Measurements from ENCODE around the gene SMOC2. TPM values are rescaled to one million over a fixed set of nuclear protein-coding genes. Genes with fewer than 3 reads are reported as not detected.

Gene SMOC2
- total RNA-seq, 2 experiments from 2014 or later = not detected

DNA sequence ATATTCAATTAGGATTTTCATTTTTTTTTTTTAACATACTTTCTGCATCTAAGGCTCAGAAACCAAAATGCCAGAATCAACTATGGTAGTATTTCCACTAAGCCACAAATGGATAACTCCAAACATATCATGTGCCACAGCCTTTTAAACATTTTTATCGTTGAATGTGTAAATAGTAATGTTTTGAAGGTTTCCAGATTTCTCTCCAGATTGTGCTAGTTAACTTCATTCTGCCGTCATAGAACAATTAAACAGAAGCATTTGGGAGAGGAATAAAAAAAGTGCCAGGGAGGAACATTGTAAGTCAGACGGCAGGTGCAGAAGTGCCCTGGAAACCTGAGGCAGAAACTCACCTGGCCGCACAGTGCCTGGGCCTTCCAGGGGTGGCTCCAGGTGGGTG, 23.6 kb downstream of the SMOC2 start:
- Mint-ChIP-seq H3K36me3 (ENCODE audit: low read depth) (no peaks in the 10 kb centered on the region), H3K27ac (no peak overlapping the region), H3K27me3 (no peaks in the 10 kb centered on the region), H3K4me1 (no peaks in the 10 kb centered on the region), H3K4me3 (no peak overlapping the region), H3K9me3 (no peaks in the 10 kb centered on the region)
- POLR2A ChIA-PET = no interaction called here
- CTCF ChIA-PET = no interaction called here
- DNase-seq = no peak

DNA sequence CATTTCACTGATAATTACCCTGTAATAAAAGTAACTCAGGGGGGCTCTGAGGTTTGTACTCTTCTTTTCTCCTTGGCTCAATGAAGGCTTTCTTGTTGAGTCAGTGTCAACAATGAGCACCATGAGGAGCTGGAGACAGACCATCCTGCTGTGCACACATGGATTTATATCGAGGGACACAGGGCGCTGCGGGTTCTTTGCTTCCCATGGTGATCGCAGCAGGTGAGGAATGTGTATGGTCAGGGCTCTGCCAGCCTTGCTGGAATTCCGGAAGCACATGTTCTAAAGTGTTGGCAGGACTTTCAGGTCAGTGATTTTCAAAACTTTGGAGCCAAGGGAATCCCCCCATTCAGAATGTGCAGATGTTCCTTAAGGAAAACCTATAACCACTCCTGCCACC, 27.1 kb downstream of the SMOC2 start:
- no peaks in the 10 kb centered on the region for H3K27me3 Mint-ChIP-seq
- no peaks in the 10 kb centered on the region for H3K4me1 Mint-ChIP-seq
- H3K4me3 Mint-ChIP-seq = no peak overlapping the region
- H3K27ac Mint-ChIP-seq = no peak overlapping the region
- no peaks in the 10 kb centered on the region for H3K36me3 Mint-ChIP-seq (ENCODE audit: low read depth)
- ChIA-PET CTCF (no interaction called here), POLR2A (no interaction called here)
- H3K9me3 Mint-ChIP-seq = no peaks in the 10 kb centered on the region
- no peak for DNase-seq

DNA sequence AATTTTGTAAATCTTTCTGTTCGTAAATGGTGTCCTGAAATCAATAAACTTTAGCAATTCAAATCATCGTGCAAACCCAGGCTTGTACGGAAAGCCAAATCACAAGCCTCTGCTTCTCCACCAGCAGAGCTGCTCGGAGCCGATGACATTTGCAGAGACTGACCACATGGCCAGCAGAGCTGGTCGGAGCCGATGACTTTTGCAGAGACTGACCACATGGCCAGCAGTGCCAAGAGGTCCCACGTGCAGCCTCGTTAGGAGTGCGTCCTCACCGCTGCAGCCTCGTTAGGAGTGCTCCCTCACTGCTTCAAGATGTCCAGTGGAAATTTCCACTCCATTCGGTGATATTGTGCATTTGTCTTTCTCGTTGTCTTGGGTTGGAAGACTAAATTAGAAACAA, 28.5 kb downstream of the SMOC2 start:
- Mint-ChIP-seq H3K9me3 (no peaks in the 10 kb centered on the region), H3K36me3 (ENCODE audit: low read depth) (no peaks in the 10 kb centered on the region), H3K4me3 (no peak overlapping the region), H3K27me3 (no peaks in the 10 kb centered on the region), H3K27ac (no peak overlapping the region), H3K4me1 (no peaks in the 10 kb centered on the region)
- DNase-seq = no peak
- CTCF ChIA-PET = no interaction called here
- POLR2A ChIA-PET = no interaction called here

DNA sequence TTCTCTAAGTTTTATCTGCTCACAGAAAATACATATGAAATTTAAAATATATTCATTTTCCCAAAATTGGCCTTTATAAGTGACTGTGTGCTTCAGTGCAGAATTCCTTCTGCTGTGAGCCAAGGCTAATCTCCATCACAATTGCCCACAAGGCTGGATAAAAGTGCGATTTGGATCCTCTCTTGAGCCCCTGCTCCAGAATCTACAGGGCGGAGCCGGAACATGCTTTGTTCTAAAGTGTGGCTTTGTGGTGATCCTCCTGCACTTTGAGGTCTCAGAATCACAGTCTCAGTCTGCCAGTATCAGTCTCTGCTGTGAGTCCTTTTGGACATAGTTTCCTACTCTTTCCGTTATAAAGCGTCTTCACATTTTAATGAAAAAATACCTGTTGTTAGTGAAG, 28.9 kb downstream of the SMOC2 start:
- DNase-seq = no peak
- Mint-ChIP-seq H3K27ac (no peak overlapping the region), H3K9me3 (no peaks in the 10 kb centered on the region), H3K4me1 (no peaks in the 10 kb centered on the region), H3K27me3 (no peaks in the 10 kb centered on the region), H3K4me3 (no peak overlapping the region), H3K36me3 (ENCODE audit: low read depth) (no peaks in the 10 kb centered on the region)
- ChIA-PET CTCF (no interaction called here), POLR2A (no interaction called here)

DNA sequence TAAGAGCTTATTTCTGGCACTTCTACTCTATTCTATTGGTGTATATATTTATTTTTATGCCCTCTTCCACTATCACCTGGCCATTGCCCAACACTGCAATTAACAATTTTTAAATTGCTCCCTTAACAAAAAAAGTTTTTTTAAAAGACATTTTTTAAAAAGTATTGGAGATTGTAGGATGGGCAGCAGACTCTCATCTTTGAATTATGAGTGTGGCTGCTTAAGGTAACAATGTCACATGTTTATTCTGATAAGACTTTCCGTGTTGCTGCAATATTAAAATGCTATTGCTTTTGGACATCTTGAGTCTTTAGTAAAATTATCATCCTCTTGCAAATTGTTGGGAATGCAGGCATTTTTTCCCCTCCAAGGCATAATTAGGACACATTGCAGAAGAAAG, 31.4 kb downstream of the SMOC2 start:
- ChIA-PET CTCF (no interaction called here), POLR2A (no interaction called here)
- Mint-ChIP-seq H3K9me3 (no peaks in the 10 kb centered on the region), H3K4me1 (no peaks in the 10 kb centered on the region), H3K27ac (no peak overlapping the region), H3K4me3 (no peak overlapping the region), H3K27me3 (no peaks in the 10 kb centered on the region), H3K36me3 (ENCODE audit: low read depth) (no peaks in the 10 kb centered on the region)
- no peak for DNase-seq

DNA sequence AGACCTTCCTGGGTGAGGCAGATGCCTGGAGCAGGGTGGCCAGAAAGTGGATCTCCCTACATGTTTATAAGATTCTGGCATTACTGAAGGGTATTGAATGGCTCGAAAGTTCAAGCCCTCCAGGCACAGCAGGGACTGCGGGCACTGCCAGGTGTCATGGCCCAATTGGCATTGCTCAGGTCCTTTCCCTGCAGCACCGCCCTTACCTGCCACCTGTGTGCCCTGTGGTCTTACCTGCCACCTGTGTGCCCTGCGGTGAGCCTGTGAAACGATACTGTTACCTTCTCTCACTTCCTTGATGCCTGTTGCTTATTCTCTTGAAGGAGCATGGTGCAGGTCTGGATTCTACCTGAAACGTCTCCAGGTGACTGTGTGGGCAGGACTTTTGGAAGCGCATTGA, 32.2 kb downstream of the SMOC2 start:
- no peaks in the 10 kb centered on the region for H3K27me3 Mint-ChIP-seq
- DNase-seq = no peak
- no peak overlapping the region for H3K4me3 Mint-ChIP-seq
- H3K27ac Mint-ChIP-seq = no peak overlapping the region
- CTCF ChIA-PET = no interaction called here
- POLR2A ChIA-PET = no interaction called here
- no peaks in the 10 kb centered on the region for H3K36me3 Mint-ChIP-seq (ENCODE audit: low read depth)
- H3K4me1 Mint-ChIP-seq = no peaks in the 10 kb centered on the region
- H3K9me3 Mint-ChIP-seq = no peaks in the 10 kb centered on the region

DNA sequence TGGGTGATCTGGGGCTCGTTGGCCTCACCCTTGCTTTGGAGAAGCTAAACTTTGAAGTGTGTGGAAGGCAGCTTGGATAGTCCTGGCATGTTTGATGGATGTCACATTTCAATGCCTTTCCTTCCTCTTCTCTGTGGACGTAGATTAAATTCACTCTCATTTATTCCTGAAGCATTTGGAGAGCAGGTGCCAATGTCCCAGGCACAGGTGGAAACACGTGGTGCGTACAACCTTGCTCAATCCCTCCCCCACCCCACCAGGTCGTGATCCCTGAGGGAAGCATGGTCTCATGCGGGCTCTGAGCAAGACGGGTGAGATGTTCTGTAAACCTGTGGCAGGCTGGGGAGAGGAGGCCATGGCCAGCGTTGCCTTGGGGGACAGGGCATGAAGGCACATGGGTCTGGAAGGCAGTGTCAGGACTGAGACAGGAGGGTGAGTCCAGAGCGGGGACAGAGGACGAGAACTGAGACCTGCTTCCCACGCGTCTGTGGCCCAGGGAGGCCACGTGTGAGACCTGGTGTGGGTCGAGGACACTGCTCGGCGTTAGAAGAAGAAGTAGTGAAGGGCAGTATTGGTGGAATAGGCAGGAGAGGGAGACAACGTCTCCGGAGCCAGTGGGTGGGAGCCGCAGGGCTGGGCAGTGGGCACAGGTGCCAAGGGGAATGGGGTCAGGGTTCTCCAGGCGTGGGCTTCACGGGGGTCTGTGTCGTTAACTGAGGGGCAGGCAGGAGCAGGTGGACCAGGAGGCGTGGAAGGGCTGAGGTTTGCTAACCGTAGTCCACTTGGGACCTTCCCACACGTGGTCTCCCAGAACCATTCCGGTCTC, 34.4 kb downstream of the SMOC2 start:
- DNase-seq = no peak
- POLR2A ChIA-PET = no interaction called here
- Mint-ChIP-seq H3K4me1 (no peaks in the 10 kb centered on the region), H3K27me3 (no peaks in the 10 kb centered on the region), H3K27ac (no peak overlapping the region), H3K36me3 (ENCODE audit: low read depth) (no peaks in the 10 kb centered on the region), H3K9me3 (no peaks in the 10 kb centered on the region), H3K4me3 (no peak overlapping the region)
- CTCF ChIA-PET = no interaction called here

DNA sequence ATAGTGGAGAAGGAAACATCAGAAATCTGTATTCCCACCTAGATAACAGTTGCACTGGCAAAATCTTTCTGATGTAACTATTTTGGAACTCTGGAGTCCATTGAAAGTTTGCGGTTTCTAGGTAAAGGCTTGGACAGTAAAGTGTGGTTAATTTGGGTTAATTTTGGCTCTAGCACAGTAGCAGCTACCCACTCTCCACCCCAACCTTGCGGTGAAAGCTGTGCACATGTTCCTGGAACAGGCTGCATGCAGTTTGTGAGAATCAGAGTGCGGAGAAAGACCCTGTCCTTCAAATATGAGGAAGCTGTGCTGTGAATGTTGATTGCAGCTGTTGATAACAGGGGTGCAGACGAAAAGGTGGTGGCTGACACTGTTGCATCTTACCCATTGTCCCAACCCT, 38.4 kb downstream of the SMOC2 start:
- H3K4me3 Mint-ChIP-seq = no peak overlapping the region
- H3K27ac Mint-ChIP-seq = no peak overlapping the region
- POLR2A ChIA-PET = no interaction called here
- H3K4me1 Mint-ChIP-seq = no peaks in the 10 kb centered on the region
- peaks cover 4% of the 10 kb centered on the region for H3K27me3 Mint-ChIP-seq
- DNase-seq = no peak
- CTCF ChIA-PET = no interaction called here
- no peaks in the 10 kb centered on the region for H3K36me3 Mint-ChIP-seq (ENCODE audit: low read depth)
- H3K9me3 Mint-ChIP-seq = no peaks in the 10 kb centered on the region

DNA sequence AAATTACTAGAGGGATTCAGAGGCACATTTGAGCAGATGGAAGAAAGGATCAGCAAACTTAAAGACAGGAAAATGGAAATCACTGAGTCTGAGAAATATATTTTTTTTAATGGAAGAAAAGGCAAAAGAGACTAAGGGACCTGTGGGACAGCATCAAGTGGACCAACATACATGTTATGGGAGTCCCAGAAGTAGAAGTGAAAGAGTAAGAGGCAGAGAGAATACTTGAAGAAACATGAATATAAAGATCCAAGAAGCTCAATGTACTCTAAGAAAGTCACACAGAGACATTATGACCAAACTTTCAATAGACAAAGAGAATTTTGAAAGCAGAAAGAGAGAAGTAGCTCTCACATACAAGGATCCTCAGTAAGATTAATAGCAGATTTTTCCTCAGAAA, 39.5 kb downstream of the SMOC2 start:
- DNase-seq = no peak
- H3K4me3 Mint-ChIP-seq = no peak overlapping the region
- ChIA-PET POLR2A (no interaction called here), CTCF (no interaction called here)
- peaks cover 4% of the 10 kb centered on the region for H3K27me3 Mint-ChIP-seq
- no peak overlapping the region for H3K27ac Mint-ChIP-seq
- H3K9me3 Mint-ChIP-seq = no peaks in the 10 kb centered on the region
- H3K4me1 Mint-ChIP-seq = no peaks in the 10 kb centered on the region
- no peaks in the 10 kb centered on the region for H3K36me3 Mint-ChIP-seq (ENCODE audit: low read depth)

DNA sequence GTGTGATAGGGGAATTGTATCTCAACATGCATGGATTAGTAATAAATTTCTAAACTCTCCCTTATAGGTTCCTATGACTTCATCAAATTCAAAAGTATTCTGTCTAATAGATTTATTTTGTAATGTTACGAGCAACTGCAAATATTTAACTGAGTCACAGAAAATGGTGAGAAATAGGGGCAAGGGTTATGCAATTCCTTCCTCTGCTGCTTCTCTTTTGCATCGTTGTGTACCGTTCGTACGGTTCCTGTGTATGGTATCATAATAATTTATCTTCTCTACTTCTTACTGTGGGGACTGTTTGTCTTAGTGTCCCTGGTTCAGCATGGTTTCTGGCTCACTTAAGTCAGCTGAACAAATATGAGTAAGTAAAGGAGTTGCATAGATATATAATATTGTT, 44.8 kb downstream of the SMOC2 start:
- no peaks in the 10 kb centered on the region for H3K4me1 Mint-ChIP-seq

DNA sequence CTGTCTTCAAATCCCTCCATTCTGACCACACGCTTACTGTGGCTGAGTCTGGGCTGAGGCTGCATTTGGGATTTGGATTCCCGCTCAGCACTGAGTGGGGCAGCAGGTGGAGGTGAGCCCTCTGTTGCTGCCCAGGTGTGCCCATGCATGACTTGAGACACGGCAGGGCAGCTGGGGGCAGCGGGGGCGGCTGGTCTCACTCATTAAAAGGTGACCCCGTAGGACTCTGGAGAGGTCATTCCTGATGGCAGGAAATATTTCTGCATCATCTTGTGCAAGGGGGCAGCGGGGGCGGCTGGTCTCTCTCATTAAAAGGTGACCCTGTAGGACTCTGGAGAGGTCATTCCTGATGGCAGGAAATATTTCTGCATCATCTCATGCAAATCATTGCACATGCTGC, 49.8 kb downstream of the SMOC2 start:
- Mint-ChIP-seq H3K36me3 (ENCODE audit: low read depth) (no peaks in the 10 kb centered on the region), H3K9me3 (no peaks in the 10 kb centered on the region), H3K27ac (no peak overlapping the region), H3K4me1 (no peaks in the 10 kb centered on the region), H3K27me3 (peaks cover 2% of the 10 kb centered on the region), H3K4me3 (no peak overlapping the region)
- CTCF ChIA-PET = no interaction called here
- DNase-seq = no peak
- POLR2A ChIA-PET = no interaction called here

More for the DNA sequence above, 44.8 kb downstream of the SMOC2 start:
- Mint-ChIP-seq H3K4me3 (no peak overlapping the region), H3K27me3 (peaks cover 6% of the 10 kb centered on the region), H3K36me3 (ENCODE audit: low read depth) (no peaks in the 10 kb centered on the region), H3K9me3 (no peaks in the 10 kb centered on the region), H3K27ac (no peak overlapping the region)
- ChIA-PET CTCF (no interaction called here), POLR2A (no interaction called here)
- DNase-seq = no peak

DNA sequence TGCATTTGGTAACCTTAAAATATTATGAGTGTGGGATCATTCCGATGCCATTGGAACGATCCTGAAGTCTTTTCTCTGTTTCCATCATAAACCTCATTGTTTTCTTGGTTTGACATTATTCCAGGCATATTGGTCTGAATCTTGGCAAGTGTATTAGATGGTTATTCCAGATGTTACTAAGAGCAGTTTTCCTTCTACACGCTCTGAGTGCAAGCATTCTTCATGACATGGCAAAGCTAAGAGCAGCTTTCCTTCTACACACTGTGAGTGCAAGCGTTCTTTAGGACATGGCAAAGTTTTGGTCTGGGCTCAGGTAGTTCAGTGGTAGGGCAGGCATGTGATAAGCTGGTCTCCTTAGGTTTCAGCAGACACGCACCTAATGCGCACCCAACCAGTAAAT, 53.0 kb downstream of the SMOC2 start:
- Mint-ChIP-seq H3K27me3 (no peaks in the 10 kb centered on the region), H3K9me3 (no peaks in the 10 kb centered on the region), H3K4me1 (no peaks in the 10 kb centered on the region), H3K36me3 (ENCODE audit: low read depth) (no peaks in the 10 kb centered on the region), H3K27ac (no peak overlapping the region), H3K4me3 (no peak overlapping the region)
- POLR2A ChIA-PET = no interaction called here
- CTCF ChIA-PET = no interaction called here
- no peak for DNase-seq

DNA sequence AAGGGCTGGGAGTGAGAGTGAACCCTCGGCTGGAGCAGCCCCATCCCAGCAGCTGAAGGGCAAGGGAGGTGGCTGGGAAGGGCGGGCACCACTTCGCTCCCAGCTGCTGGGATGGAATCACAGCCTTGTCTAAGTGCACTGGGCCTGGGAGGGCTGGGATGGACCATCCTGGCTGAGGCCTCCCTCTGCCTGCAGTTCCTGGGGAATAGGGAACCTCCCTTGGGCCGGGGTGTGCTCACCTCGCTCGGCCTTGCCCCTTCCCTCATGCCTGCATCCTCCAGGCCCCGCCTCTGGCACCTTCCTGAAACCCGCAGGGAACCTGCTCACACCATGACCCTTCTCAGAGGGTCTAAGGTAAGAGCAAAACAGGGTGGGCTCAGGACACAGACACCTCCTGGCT, 53.7 kb downstream of the SMOC2 start:
- Mint-ChIP-seq H3K4me3 (no peak overlapping the region), H3K36me3 (ENCODE audit: low read depth) (no peaks in the 10 kb centered on the region), H3K9me3 (no peaks in the 10 kb centered on the region), H3K27ac (no peak overlapping the region), H3K27me3 (no peaks in the 10 kb centered on the region), H3K4me1 (no peaks in the 10 kb centered on the region)
- ChIA-PET CTCF (no interaction called here), POLR2A (no interaction called here)
- DNase-seq = no peak

DNA sequence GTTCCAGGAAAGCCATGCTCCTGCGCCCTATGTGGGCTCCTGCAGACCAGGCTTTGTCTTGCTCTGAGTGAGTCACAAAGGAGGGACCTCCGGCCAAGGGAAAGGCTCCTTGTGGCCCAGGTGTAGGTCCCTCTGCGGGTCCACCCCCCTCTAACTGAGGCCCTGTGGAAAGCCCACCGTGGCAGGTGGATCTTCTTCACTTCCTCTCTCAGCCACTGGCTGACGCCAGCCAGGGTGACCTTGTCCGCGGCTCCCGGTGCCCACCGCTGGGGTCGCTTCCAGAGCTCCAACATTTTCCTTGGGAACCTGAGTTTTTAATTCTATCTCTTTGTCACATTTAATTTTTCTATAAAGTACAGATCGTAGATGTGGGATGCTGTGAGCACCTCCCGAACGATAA, 54.1 kb downstream of the SMOC2 start:
- ChIA-PET CTCF (no interaction called here), POLR2A (no interaction called here)
- no peak overlapping the region for H3K27ac Mint-ChIP-seq
- H3K4me1 Mint-ChIP-seq = no peaks in the 10 kb centered on the region
- H3K9me3 Mint-ChIP-seq = no peaks in the 10 kb centered on the region
- H3K36me3 Mint-ChIP-seq (ENCODE audit: low read depth) = no peaks in the 10 kb centered on the region
- DNase-seq = no peak
- H3K4me3 Mint-ChIP-seq = no peak overlapping the region
- H3K27me3 Mint-ChIP-seq = no peaks in the 10 kb centered on the region

DNA sequence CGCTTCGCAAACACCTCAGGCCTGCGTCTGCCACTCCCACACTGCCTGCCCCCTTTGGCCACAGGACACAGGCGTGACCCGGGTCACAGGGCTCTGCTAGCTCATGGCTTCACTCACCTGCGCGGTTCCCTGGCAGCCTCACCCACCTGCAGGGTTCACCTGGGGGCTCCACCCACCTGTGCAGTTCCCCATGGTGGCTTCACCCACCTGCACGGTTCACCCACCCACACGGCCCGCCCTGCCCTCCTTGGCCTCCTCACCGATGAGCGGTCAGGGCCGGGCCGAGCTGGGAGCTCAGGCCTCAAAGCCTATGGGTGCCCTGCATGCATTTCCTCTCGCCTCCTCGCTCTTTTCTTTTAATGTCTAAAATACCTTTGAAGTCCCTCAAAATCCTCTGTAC, 54.7 kb downstream of the SMOC2 start:
- no peaks in the 10 kb centered on the region for H3K4me1 Mint-ChIP-seq
- no peak overlapping the region for H3K4me3 Mint-ChIP-seq
- POLR2A ChIA-PET = no interaction called here
- no peaks in the 10 kb centered on the region for H3K9me3 Mint-ChIP-seq
- H3K36me3 Mint-ChIP-seq (ENCODE audit: low read depth) = no peaks in the 10 kb centered on the region
- CTCF ChIA-PET = no interaction called here
- H3K27me3 Mint-ChIP-seq = no peaks in the 10 kb centered on the region
- no peak overlapping the region for H3K27ac Mint-ChIP-seq
- no peak for DNase-seq

Data from activated CD4-positive, alpha-beta memory T cell treated with anti-CD3 and anti-CD28 coated beads, Interleukin-2, amount 10 ng/mL, durations not matched to agents 7 days and 5 days (primary cell).